ENCODE data around the gene CDC42BPB.

DNA sequence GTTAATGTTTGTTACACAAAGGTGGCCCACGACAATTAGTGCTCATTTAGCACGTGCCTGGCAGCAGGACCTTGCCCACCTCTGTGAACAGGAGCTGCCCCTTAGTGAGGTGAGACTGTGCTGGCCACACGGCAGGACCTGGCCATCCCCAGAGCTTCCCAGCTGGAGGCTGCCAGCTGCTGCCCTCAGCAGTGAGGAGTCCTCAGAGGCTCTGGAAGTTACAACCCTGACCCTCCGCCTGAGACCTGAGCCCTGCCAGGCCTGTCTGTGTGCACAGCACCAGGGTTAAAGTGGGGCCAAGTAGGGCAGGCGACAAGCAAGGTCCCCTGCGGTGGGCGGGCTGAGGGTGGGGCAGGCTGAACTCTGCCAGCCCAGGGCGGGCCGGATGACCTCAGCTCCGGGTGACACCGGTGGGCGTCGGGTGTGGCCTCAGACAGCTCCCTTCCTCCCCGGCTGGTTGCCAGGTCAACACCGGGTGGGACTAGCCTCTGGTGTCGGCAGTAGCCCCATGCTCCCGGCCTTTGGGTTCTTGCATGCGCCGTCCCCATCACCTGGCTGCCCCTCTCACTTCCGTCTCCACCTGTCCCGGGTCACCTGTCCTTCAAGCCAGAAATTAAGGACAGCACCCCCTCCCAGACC is 17.5 kb upstream of the CDC42BPB start:
- no peak for TF ChIP-seq POLR2A (IDR thresholded peaks at IDR 0.05)
- TF ChIP-seq, protein P1, sequence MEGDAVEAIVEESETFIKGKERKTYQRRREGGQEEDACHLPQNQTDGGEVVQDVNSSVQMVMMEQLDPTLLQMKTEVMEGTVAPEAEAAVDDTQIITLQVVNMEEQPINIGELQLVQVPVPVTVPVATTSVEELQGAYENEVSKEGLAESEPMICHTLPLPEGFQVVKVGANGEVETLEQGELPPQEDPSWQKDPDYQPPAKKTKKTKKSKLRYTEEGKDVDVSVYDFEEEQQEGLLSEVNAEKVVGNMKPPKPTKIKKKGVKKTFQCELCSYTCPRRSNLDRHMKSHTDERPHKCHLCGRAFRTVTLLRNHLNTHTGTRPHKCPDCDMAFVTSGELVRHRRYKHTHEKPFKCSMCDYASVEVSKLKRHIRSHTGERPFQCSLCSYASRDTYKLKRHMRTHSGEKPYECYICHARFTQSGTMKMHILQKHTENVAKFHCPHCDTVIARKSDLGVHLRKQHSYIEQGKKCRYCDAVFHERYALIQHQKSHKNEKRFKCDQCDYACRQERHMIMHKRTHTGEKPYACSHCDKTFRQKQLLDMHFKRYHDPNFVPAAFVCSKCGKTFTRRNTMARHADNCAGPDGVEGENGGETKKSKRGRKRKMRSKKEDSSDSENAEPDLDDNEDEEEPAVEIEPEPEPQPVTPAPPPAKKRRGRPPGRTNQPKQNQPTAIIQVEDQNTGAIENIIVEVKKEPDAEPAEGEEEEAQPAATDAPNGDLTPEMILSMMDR (IDR thresholded peaks at IDR 0.05), result no peak

Data from breast epithelium (tissue), 3 donors.